OCI-LY7 (cell line): ENCODE results near the gene UBA5. TPM values are rescaled to one million over a fixed set of nuclear protein-coding genes. Genes with fewer than 3 reads are reported as not detected.

Experiments
- BruUV-seq: library from RNA; stranded (reverse); fragments of 400-500 nt; replicated peaks from 2 replicates; lab custom pipeline; 2021; lab: Mats Ljungman, UMichigan
- CTCF ChIA-PET: fragments of 300-600 bp; sonication (Branson Sonifier 250); formaldehyde crosslinking; loops from one replicate; lab custom pipeline; 2022; ENCODE audit warnings: antibody characterized with exemption; ENCODE audit not compliant: unreplicated experiment; lab: Charles Lee
- POLR2A ChIA-PET: fragments of 300-600 bp; sonication (Branson Sonifier 250); formaldehyde crosslinking; loops from one replicate; lab custom pipeline; 2022; ENCODE audit warnings: antibody characterized with exemption; lab: Charles Lee
- DNase-seq: peaks from one replicate; pipeline ENCODE4 v3.0.0-alpha.2; 2015; ENCODE audit warnings: low spot score
- H2AFZ ChIP-seq: fragments of 200-600 bp; sonication (generic), shearing (Covaris generic); 2 replicates; pipeline ENCODE4 v1.6.1; 2014; ENCODE audit warnings: mild to moderate bottlenecking, antibody characterized with exemption, low read length, moderate library complexity
- H3K27ac ChIP-seq: fragments of 200-600 bp; sonication (generic); 2 replicates; pipeline ENCODE4 v1.5.1; 2014; ENCODE audit warnings: mixed run types, low read depth, mild to moderate bottlenecking, moderate library complexity, low read length, inconsistent platforms; ENCODE audit not compliant: poor library complexity, severe bottlenecking
- H3K36me3 ChIP-seq: fragments of 200-600 bp; sonication (generic); 2 replicates; pipeline ENCODE4 v1.6.1; 2014; ENCODE audit warnings: mild to moderate bottlenecking, antibody characterized with exemption, low read length, moderate library complexity, mixed read lengths; ENCODE audit not compliant: insufficient read depth
- H3K4me1 ChIP-seq: fragments of 200-600 bp; sonication (generic); 2 replicates; pipeline ENCODE4 v1.5.1; 2014; ENCODE audit warnings: mild to moderate bottlenecking, low read length; ENCODE audit not compliant: insufficient read depth, poor library complexity, severe bottlenecking
- H3K4me2 ChIP-seq: fragments of 200-600 bp; sonication (generic); 2 replicates; pipeline ENCODE4 v1.6.1; 2014; ENCODE audit warnings: mild to moderate bottlenecking, low read length
- H3K4me3 ChIP-seq: fragments of 200-600 bp; sonication (generic); 2 replicates; pipeline ENCODE4 v1.5.1; 2014; ENCODE audit warnings: mild to moderate bottlenecking, low read depth, low read length; ENCODE audit not compliant: poor library complexity, severe bottlenecking
- H3K79me2 ChIP-seq: fragments of 200-600 bp; sonication (generic); 2 replicates; pipeline ENCODE4 v1.6.1; 2016; ENCODE audit warnings: low read depth, mild to moderate bottlenecking, low read length, moderate library complexity, mixed read lengths; ENCODE audit not compliant: insufficient read depth
- H3K9me2 ChIP-seq: fragments of 200-600 bp; sonication (generic); 2 replicates; pipeline ENCODE4 v1.6.1; 2016; ENCODE audit warnings: mild to moderate bottlenecking, low read length, mixed read lengths; ENCODE audit not compliant: insufficient read depth
- H3K9me3 ChIP-seq: fragments of 200-600 bp; sonication (generic); 2 replicates; pipeline ENCODE4 v1.6.1; 2014; ENCODE audit warnings: mild to moderate bottlenecking, mixed run types, low read length, mixed read lengths
- H4K20me1 ChIP-seq: fragments of 200-600 bp; sonication (generic); 2 replicates; pipeline ENCODE4 v1.6.1; 2014; ENCODE audit warnings: mild to moderate bottlenecking, antibody characterized with exemption, low read length, moderate library complexity, mixed read lengths; ENCODE audit not compliant: insufficient read depth
- EZH2phosphoT487 ChIP-seq: fragments of 200-600 bp; sonication (generic); IDR thresholded peaks from 2 replicates; pipeline ENCODE4 v1.6.1; 2018; ENCODE audit warnings: low read depth, borderline replicate concordance, mild to moderate bottlenecking, mixed run types, antibody characterized with exemption, low read length, moderate library complexity, mixed read lengths
- intact Hi-C: fragments of 100-400 bp; cut with micrococcal nuclease; formaldehyde crosslinking; loops from one replicate; pipeline ENCODE4 v1.10.0; 2022; ENCODE audit not compliant: unreplicated experiment
- total RNA-seq, 2 experiments: library from RNA; depleted of rRNA in 1 of 2; stranded (reverse); fragments of >200 nt in 1 of 2; shearing (Covaris generic) in 1 of 2; gene quantifications; 2 replicates each; pipeline ENCODE4 v1.2.3, GENCODE V29; 2014 to 2022
- TF ChIP-seq, protein P1 (sequence below): fragments of 200-600 bp; sonication (generic); conservative IDR thresholded peaks from 2 replicates; pipeline ENCODE4 v1.5.1; 2014; ENCODE audit warnings: mild to moderate bottlenecking, antibody characterized with exemption, low read length, moderate library complexity, mixed read lengths

UBA5 gene
- total RNA-seq, 2 experiments from 2014 or later, result 45.2 to 47.5 TPM

DNA sequence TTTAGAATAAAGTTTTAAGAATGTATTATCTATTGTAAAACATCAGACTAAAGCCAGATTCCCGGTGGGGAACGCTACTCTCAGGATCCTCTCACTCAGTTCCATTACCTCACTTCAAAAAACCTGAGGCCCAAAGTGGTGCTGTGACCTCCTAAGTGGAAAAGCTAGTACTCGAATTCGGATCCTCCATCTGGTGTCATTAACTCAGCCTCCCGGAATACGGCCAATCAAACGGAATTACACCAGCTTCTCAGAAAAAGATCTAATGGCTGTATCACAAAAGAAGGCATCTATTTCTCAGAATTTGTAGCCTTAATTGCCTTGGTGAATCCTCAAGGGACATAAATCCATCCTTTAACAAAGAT lies 1.1 kb upstream of the UBA5 start:
- POLR2A ChIA-PET, result interaction anchor here (0.7 to 3.2 kb wide), 4 partner anchors 12 to 57 kb away, joined by 3 to 19 read pairs (median 4); no protein-coding TSS in a partner anchor

GRCh38 chr3:132659365-132660051 lies 621 bp upstream of the UBA5 start, which contains the start of gene ACAD11:
ACAD11 (minus strand) TSS chr3:132659809; CDS start chr3:132659751, 58 bp downstream.
- H2AFZ ChIP-seq, result peak within 1 kb of the TSS; percentile 94
- TSS peak; percentile 80 for BruUV-seq
- H3K36me3 ChIP-seq, result 0 out of 2 replicates have a peak, but pooled peaks cover 10% of the 10 kb centered on the region
- no peak for TF ChIP-seq EZH2phosphoT487
- TF ChIP-seq, protein P1, sequence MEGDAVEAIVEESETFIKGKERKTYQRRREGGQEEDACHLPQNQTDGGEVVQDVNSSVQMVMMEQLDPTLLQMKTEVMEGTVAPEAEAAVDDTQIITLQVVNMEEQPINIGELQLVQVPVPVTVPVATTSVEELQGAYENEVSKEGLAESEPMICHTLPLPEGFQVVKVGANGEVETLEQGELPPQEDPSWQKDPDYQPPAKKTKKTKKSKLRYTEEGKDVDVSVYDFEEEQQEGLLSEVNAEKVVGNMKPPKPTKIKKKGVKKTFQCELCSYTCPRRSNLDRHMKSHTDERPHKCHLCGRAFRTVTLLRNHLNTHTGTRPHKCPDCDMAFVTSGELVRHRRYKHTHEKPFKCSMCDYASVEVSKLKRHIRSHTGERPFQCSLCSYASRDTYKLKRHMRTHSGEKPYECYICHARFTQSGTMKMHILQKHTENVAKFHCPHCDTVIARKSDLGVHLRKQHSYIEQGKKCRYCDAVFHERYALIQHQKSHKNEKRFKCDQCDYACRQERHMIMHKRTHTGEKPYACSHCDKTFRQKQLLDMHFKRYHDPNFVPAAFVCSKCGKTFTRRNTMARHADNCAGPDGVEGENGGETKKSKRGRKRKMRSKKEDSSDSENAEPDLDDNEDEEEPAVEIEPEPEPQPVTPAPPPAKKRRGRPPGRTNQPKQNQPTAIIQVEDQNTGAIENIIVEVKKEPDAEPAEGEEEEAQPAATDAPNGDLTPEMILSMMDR, result peak; percentile 83
- ChIA-PET CTCF (no interaction called here), POLR2A (interaction anchor here (0.6 to 3.2 kb wide), 5 partner anchors 11 to 914 kb away, joined by 3 to 19 read pairs (median 3); partner anchors contain the start of gene CDV3)
- peaks cover 19% of the 10 kb centered on the region; the same call in 1 of the 2 replicates for H4K20me1 ChIP-seq
- H3K9me2 ChIP-seq, result no peaks in the 10 kb centered on the region
- H3K4me2 ChIP-seq, result peak within 1 kb of the TSS; percentile 91
- H3K4me3 ChIP-seq, result peak within 1 kb of the TSS; percentile 78
- H3K79me2 ChIP-seq, result peaks cover 64% of the 10 kb centered on the region
- H3K9me3 ChIP-seq, result no peaks in the 10 kb centered on the region
- peak within 1 kb of the TSS; percentile 56 for H3K27ac ChIP-seq
- intact Hi-C loops, result loop anchor here (1.0 kb wide), 1 partner anchor 63 kb away; the partner anchor contains the start of gene NPHP3
- H3K4me1 ChIP-seq, result peaks cover 24% of the 10 kb centered on the region
- peak; percentile 67 for DNase-seq

More for the DNA sequence above, 1.1 kb upstream of the UBA5 start:
- Histone ChIP-seq H3K4me2 (peak overlapping the region; percentile 91), H3K9me3 (no peaks in the 10 kb centered on the region), H3K9me2 (no peaks in the 10 kb centered on the region), H3K79me2 (peaks cover 59% of the 10 kb centered on the region), H3K27ac (no peak overlapping the region), H3K4me3 (peak overlapping the region; percentile 78), H3K4me1 (peaks cover 24% of the 10 kb centered on the region), H3K36me3 (0 out of 2 replicates have a peak, but pooled peaks cover 7% of the 10 kb centered on the region), H2AFZ (peak overlapping the region; percentile 94; the same call in 1 of the 2 replicates), H4K20me1 (peaks cover 19% of the 10 kb centered on the region; the same call in 1 of the 2 replicates)
- CTCF ChIA-PET, result no interaction called here
- BruUV-seq, result no TSS peak
- DNase-seq, result no peak
- intact Hi-C loops, result no loop called here
- TF ChIP-seq EZH2phosphoT487, result no peak
- TF ChIP-seq, protein P1, result no peak

DNA sequence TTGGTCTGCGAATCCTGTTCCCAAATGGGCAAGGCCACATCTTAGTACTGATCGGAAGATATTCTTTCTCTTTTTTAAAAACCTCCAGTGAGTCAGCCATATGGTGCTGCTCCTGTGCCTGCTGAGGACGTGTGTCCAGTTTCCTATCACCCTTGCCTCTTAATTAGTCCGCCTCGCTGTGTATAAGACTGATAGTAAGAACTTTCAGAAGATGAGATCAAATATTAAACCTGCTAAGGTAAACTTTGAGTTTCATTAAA lies 612 bp downstream of the UBA5 start:
- peak overlapping the region; percentile 56 for H3K27ac ChIP-seq
- H4K20me1 ChIP-seq, result peaks cover 19% of the 10 kb centered on the region; the same call in 1 of the 2 replicates
- ChIA-PET POLR2A (interaction anchor here (0.6 to 3.2 kb wide), 10 partner anchors 10 to 1773 kb away, joined by 3 to 19 read pairs (median 4); no protein-coding TSS in a partner anchor), CTCF (interaction anchor here (1.3 kb wide), 1 partner anchor 125 kb away, joined by 4 read pairs; no protein-coding TSS in a partner anchor)
- H3K9me2 ChIP-seq, result no peaks in the 10 kb centered on the region
- H3K36me3 ChIP-seq, result peaks cover 13% of the 10 kb centered on the region; the same call in 1 of the 2 replicates
- peak overlapping the region; percentile 94 for H2AFZ ChIP-seq
- H3K9me3 ChIP-seq, result no peaks in the 10 kb centered on the region
- peaks cover 24% of the 10 kb centered on the region for H3K4me1 ChIP-seq
- H3K4me2 ChIP-seq, result peak overlapping the region; percentile 91
- peak overlapping the region; percentile 78 for H3K4me3 ChIP-seq
- BruUV-seq, result no TSS peak
- peaks cover 73% of the 10 kb centered on the region for H3K79me2 ChIP-seq
- intact Hi-C loops, result loop anchor here (1.0 kb wide), 1 partner anchor 62 kb away; the partner anchor contains the start of gene NPHP3
- TF ChIP-seq, protein P1, result no peak
- TF ChIP-seq EZH2phosphoT487, result no peak
- DNase-seq, result no peak
